Measurements from ENCODE around the gene PARM1. TPM values are rescaled to one million over a fixed set of nuclear protein-coding genes. Genes with fewer than 3 reads are reported as not detected.

PARM1 gene
- total and polyA plus RNA-seq, 8 donors: 1.8 to 24.6 (median 8.4) TPM

GRCh38 chr4:75037252-75037651, 104.3 kb downstream of the PARM1 start:
- TF ChIP-seq EP300 (IDR thresholded peaks at IDR 0.05) (no peak), POLR2A (IDR thresholded peaks at IDR 0.05) (no peak), CTCF (IDR thresholded peaks at IDR 0.05) (no peak), POLR2AphosphoS5 (IDR thresholded peaks at IDR 0.05) (no peak)
- WGBS, 5 donors: 68 to 85% (median 76%) methylated on average over 1 of the region's 1 CpG
- Histone ChIP-seq H3K27ac (no peak overlapping the region), H3K9me3 (no peaks in the 10 kb centered on the region), H3K27me3 (no peaks in the 10 kb centered on the region), H3K36me3 (peaks cover 0 to 3% (median 0%) of the 10 kb centered on the region in 4 donors), H3K4me3 (no peak overlapping the region), H3K4me1 (no peaks in the 10 kb centered on the region)
- DNase-seq: peak in 1 of 2 donors; percentile 36
- intact Hi-C loops (cut with DNase I; ENCODE audit: low total_unique reads): no loop called here

- no peak for DNase-seq
- Histone ChIP-seq H3K27me3 (no peaks in the 10 kb centered on the region), H3K4me3 (no peak overlapping the region), H3K27ac (no peak overlapping the region), H3K4me1 (peaks cover 0 to 5% (median 0%) of the 10 kb centered on the region in 4 donors), H3K9me3 (no peaks in the 10 kb centered on the region), H3K36me3 (peaks cover 0 to 3% (median 0%) of the 10 kb centered on the region in 4 donors)
- intact Hi-C loops (cut with DNase I; ENCODE audit: low total_unique reads): no loop called here
- 76 to 87% (median 85%) methylated on average over 4 of the region's 4 CpGs for WGBS, 5 donors
- TF ChIP-seq POLR2A (IDR thresholded peaks at IDR 0.05): no peak
- no peak for TF ChIP-seq EP300 (IDR thresholded peaks at IDR 0.05)
- no peak for TF ChIP-seq CTCF (IDR thresholded peaks at IDR 0.05)
- TF ChIP-seq POLR2AphosphoS5 (IDR thresholded peaks at IDR 0.05): no peak
Observed at GRCh38 chr4:75038376-75038775, 105.5 kb downstream of the PARM1 start.

- 74 to 90% (median 85%) methylated on average over 5 of the region's 5 CpGs for WGBS, 5 donors
- peaks cover 0 to 5% (median 0%) of the 10 kb centered on the region in 4 donors for H3K4me1 ChIP-seq
- no peaks in the 10 kb centered on the region for H3K27me3 ChIP-seq
- H3K9me3 ChIP-seq: no peaks in the 10 kb centered on the region
- H3K27ac ChIP-seq: no peak overlapping the region
- H3K4me3 ChIP-seq: no peak overlapping the region
- TF ChIP-seq EP300 (IDR thresholded peaks at IDR 0.05) (no peak), CTCF (IDR thresholded peaks at IDR 0.05) (no peak), POLR2AphosphoS5 (IDR thresholded peaks at IDR 0.05) (no peak), POLR2A (IDR thresholded peaks at IDR 0.05) (no peak)
- no peak for DNase-seq
- no peaks in the 10 kb centered on the region for H3K36me3 ChIP-seq
- intact Hi-C loops (cut with DNase I; ENCODE audit: low total_unique reads): no loop called here
Observed at GRCh38 chr4:75040703-75041102, 107.8 kb downstream of the PARM1 start.

DNA sequence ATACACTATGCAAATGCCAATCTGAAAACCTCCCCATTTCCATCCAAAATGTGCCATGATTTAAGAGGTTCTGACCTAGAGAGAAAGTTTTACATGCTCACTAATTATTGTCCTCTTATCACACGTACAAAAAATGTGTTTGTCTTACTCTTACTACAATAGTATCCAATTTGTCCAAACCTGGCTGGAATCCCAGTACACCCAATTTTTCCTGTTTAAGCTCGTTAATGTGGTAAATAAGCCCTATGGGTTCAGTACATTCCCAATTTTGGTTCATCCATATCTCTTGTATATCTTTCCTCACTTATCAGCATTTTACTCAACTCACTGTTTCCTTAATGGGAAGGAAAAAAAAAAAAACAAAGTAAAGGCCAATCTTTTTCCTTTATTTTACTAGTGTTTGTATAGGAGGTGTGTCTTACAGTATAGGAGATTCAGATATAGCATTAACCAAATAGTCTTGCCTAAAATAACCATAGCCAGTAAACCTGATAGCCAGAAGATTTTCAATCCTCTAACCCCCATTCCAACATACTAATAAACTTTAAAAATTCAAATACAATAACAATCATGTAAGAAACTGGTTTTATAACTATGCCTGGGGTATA, 109.8 kb downstream of the PARM1 start:
- 23 to 50% (median 29%) methylated on average over 2 of the region's 2 CpGs for WGBS, 5 donors
- no peaks in the 10 kb centered on the region for H3K27me3 ChIP-seq
- H3K4me3 ChIP-seq: no peak overlapping the region
- H3K36me3 ChIP-seq: peaks cover 0 to 9% (median 0%) of the 10 kb centered on the region in 4 donors
- no peaks in the 10 kb centered on the region for H3K9me3 ChIP-seq
- H3K4me1 ChIP-seq: peaks cover 0 to 5% (median 0%) of the 10 kb centered on the region in 4 donors
- no peak for DNase-seq
- intact Hi-C loops (cut with DNase I; ENCODE audit: low total_unique reads): no loop called here
- TF ChIP-seq POLR2AphosphoS5 (IDR thresholded peaks at IDR 0.05) (no peak), CTCF (IDR thresholded peaks at IDR 0.05) (no peak), POLR2A (IDR thresholded peaks at IDR 0.05) (no peak), EP300 (IDR thresholded peaks at IDR 0.05) (no peak)
- no peak overlapping the region for H3K27ac ChIP-seq
